Adrenal gland (tissue), 12 donors: Measurements from ENCODE around the gene MGRN1. TPM values are rescaled to one million over a fixed set of nuclear protein-coding genes. Genes with fewer than 3 reads are reported as not detected.

Source experiments
- DNase-seq, 7 donors: peaks; one replicate each; pipeline ENCODE4 v3.0.0-alpha.2; 2019 to 2020
- H3K27ac ChIP-seq, 5 donors: fragments of 200-600 bp; sonication (generic) in 4 of 5; 1 replicate in 3 of 5; 2 replicates in 2 of 5; pipeline versions ENCODE4 v1.5.1 to v1.8.0; 2016 to 2020; ENCODE audit warnings: mild to moderate bottlenecking in 1 of 5
- H3K27me3 ChIP-seq: fragments of 200-600 bp; 2 replicates; pipeline ENCODE4 v1.8.0; 2021
- H3K36me3 ChIP-seq, 2 donors: fragments of 200-600 bp; replicated peaks in 1 of 2; 1 replicate in 1 of 2; 2 replicates in 1 of 2; pipeline versions ENCODE4 v1.5.1 to v1.8.0; 2018 to 2022
- H3K4me1 ChIP-seq, 2 donors: fragments of 200-600 bp; replicated peaks in 1 of 2; 1 replicate in 1 of 2; 2 replicates in 1 of 2; pipeline versions ENCODE4 v1.5.1 to v1.8.0; 2018 to 2021
- H3K4me3 ChIP-seq, 4 donors: fragments of 200-600 bp; sonication (generic) in 3 of 4; one replicate each; pipeline ENCODE4 v1.5.1; 2016 to 2018
- H3K9me3 ChIP-seq, 3 donors: fragments of 200-600 bp; sonication (generic) in 1 of 3; replicated peaks in 1 of 3; 1 replicate in 2 of 3; 2 replicates in 1 of 3; pipeline versions ENCODE4 v1.5.1 to v1.8.0; 2016 to 2021
- CTCF ChIP-seq, 6 experiments: fragments of 450-650 bp in 4 of 6; fragments of 200-600 bp in 2 of 6; sonication (generic) in 1 of 6; IDR thresholded peaks; 1 replicate in 5 of 6; 2 replicates in 1 of 6; pipeline versions ENCODE4 v1.5.1 to v1.8.0; 2016 to 2021; ENCODE audit warnings: antibody characterized with exemption in 6 of 6, mild to moderate bottlenecking in 2 of 6, moderate library complexity in 1 of 6
- POLR2A ChIP-seq, 2 donors: fragments of 450-650 bp; IDR thresholded peaks; one replicate each; pipeline ENCODE4 v1.6.1; 2017; ENCODE audit warnings: antibody characterized with exemption in 2 of 2, mild to moderate bottlenecking in 2 of 2, moderate library complexity in 1 of 2
- WGBS, 4 donors: extraction: QIAGEN DNeasy Blood & Tissue Kit in 2 of 4; methylation state at CpG; one replicate each; pipeline versions ENCODE4 v1.1.5 to v1.1.7; 2013 to 2017; 5-methylcytosine and 5-hydroxymethylcytosine counted together
- intact Hi-C, 2 donors: fragments of 100-400 bp; cut with DNase I; formaldehyde crosslinking; loops; one replicate each; pipeline versions ENCODE4 v1.14.1 to v1.15.0; 2022 to 2023
- polyA plus RNA-seq, 3 donors: library from polyadenylated mRNA; stranded (reverse); fragments of 200-250 nt in 2 of 3; fragments of 350-450 nt in 1 of 3; fragmentation: Illumina TruSeq in 1 of 3; extraction: RNeasy Lipid Tissue Mini Kit (QIAGEN cat#74804) in 1 of 3; gene quantifications; one replicate each; pipeline ENCODE4 v1.2.3, GENCODE V29; 2013 to 2014
- total RNA-seq, 9 donors: library from RNA; depleted of rRNA in 4 of 9; stranded (reverse); fragments of >200 nt in 4 of 9; fragments of 120-200 nt in 1 of 9; fragmentation: NEBNext Ultra II Directional in 1 of 9; extraction: Animal tissue kit (Norgen Biotek cat#: 25700) in 1 of 9; gene quantifications; one replicate each; pipeline versions ENCODE4 v1.1.0 to v1.2.4, GENCODE V29; 2013 to 2023
- donor health status: healthy with polysubstance abuse.
- donor health status: Bipolar disorder and iron deficiency.
- donor health status: DM: yes; HTN: yes; CAD: no.
- donor health status: DM: no; HTN: no; CAD: no.
- donor health status: DM: no; HTN: no; CAD: no.
- donor health status: DM: yes; HTN: yes; CAD: no.

MGRN1 gene
- total and polyA plus RNA-seq, 12 donors: 17.5 to 94.1 (median 58.4) TPM

DNA sequence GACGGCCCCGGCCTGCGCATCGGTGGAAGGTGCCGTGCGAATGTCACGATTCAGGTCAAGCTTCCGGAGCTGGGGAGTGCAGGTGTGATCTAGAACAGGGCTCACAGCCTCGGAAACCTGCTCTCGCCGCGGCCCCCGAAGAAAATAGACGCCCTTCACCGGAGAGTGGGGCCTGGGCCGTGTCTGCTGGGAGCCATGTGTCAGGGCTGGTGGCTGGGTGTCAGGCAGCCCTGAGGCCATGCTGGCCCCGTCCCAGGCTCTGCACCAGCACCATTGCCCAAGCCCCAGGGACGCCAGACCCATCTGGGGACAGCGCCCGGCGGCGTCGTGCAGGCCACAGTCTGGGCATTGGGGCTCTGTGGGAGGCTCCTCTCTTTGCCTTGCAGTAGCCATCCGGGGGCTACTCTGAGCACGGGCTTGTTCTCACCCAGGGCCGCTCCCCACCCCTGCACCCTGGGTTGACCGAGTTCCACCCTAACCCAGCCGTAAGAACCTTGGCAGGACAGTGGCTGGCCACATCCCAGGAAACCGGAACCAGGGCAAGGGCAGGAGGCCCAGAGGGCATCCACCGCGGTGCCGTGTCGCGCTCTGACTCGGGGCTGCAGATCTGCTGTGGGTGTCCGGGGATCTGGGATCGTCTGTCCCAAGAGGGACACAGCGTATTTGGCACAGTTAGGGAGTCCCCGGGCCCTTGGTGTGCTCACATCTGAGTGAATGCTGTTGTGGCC is 63.5 kb downstream of the MGRN1 start:
- Histone ChIP-seq H3K4me3 (no peak overlapping the region), H3K27me3 (no peaks in the 10 kb centered on the region), H3K9me3 (no peaks in the 10 kb centered on the region), H3K4me1 (peaks cover 7 to 19% of the 10 kb centered on the region in 2 donors), H3K27ac (no peak overlapping the region), H3K36me3 (peaks cover 0 to 40% of the 10 kb centered on the region in 2 donors)
- peak in 6 of 7 donors; percentile 41 to 84 (median 66) for DNase-seq
- TF ChIP-seq CTCF (IDR thresholded peaks at IDR 0.05): no peak
- TF ChIP-seq POLR2A (IDR thresholded peaks at IDR 0.05): no peak
- intact Hi-C loops: no loop called here
- WGBS, 4 donors: 28 to 76% (median 67%) methylated on average over 4 to 39 of the region's 39 CpGs

- DNase-seq: peak in 2 of 7 donors; percentile 25 to 27
- no peak overlapping the region for H3K27ac ChIP-seq
- 86 to 94% (median 88%) methylated on average over 5 to 22 of the region's 22 CpGs for WGBS, 4 donors
- TF ChIP-seq CTCF (IDR thresholded peaks at IDR 0.05): no peak
- TF ChIP-seq POLR2A (IDR thresholded peaks at IDR 0.05): no peak
- H3K4me1 ChIP-seq: peaks cover 7 to 19% of the 10 kb centered on the region in 2 donors
- intact Hi-C loops: no loop called here
- H3K36me3 ChIP-seq: peaks cover 0 to 35% of the 10 kb centered on the region in 2 donors
- H3K4me3 ChIP-seq: no peak overlapping the region
- H3K27me3 ChIP-seq: no peaks in the 10 kb centered on the region
- no peaks in the 10 kb centered on the region for H3K9me3 ChIP-seq
Measured at GRCh38 chr16:4688674-4689045, 64.0 kb downstream of the MGRN1 start.

- WGBS, 4 donors: 86 to 93% (median 91%) methylated on average over 9 to 21 of the region's 21 CpGs; no CpG with 5 or more reads in 1 of the 4 donors
- TF ChIP-seq POLR2A (IDR thresholded peaks at IDR 0.05) (no peak), CTCF (IDR thresholded peaks at IDR 0.05) (no peak)
Measured at GRCh38 chr16:4689091-4689671, 64.6 kb downstream of the MGRN1 start.

GRCh38 chr16:4689864-4690704 is 65.5 kb downstream of the MGRN1 start:
- H3K36me3 ChIP-seq: peaks cover 0 to 25% of the 10 kb centered on the region in 2 donors
- intact Hi-C loops: no loop called here

More at GRCh38 chr16:4689091-4689671, 64.6 kb downstream of the MGRN1 start:
- Histone ChIP-seq H3K27me3 (no peaks in the 10 kb centered on the region), H3K9me3 (no peaks in the 10 kb centered on the region), H3K4me3 (no peak overlapping the region), H3K27ac (no peak overlapping the region), H3K36me3 (peaks cover 0 to 30% of the 10 kb centered on the region in 2 donors), H3K4me1 (peaks cover 9 to 19% of the 10 kb centered on the region in 2 donors)
- intact Hi-C loops: no loop called here
- peak in 1 of 7 donors; percentile 18 for DNase-seq

More at GRCh38 chr16:4689864-4690704, 65.5 kb downstream of the MGRN1 start:
- H3K9me3 ChIP-seq: no peaks in the 10 kb centered on the region
- DNase-seq: no peak
- TF ChIP-seq POLR2A (IDR thresholded peaks at IDR 0.05) (no peak), CTCF (IDR thresholded peaks at IDR 0.05) (no peak)
- H3K4me3 ChIP-seq: no peak overlapping the region
- no peak overlapping the region for H3K27ac ChIP-seq
- no peaks in the 10 kb centered on the region for H3K27me3 ChIP-seq
- H3K4me1 ChIP-seq: peaks cover 15 to 25% of the 10 kb centered on the region in 2 donors
- WGBS, 4 donors: 85 to 89% (median 87%) methylated on average over 28 to 31 of the region's 31 CpGs
